H9 (cell line): ENCODE measurements around the gene C7orf57. TPM values are rescaled to one million over a fixed set of nuclear protein-coding genes. Genes with fewer than 3 reads are reported as not detected.

Experiments used
- DNase-seq: peaks from one replicate; pipeline ENCODE4 v3.0.0-alpha.2; 2017
- H2AFZ ChIP-seq: one replicate; pipeline ENCODE4 v1.6.1; 2013; ENCODE audit warnings: mild to moderate bottlenecking, low read length, control low read depth, moderate library complexity
- H2AK5ac ChIP-seq: 2 replicates; pipeline ENCODE4 v1.6.1; 2013; ENCODE audit warnings: low read length, control low read depth, mixed read lengths; ENCODE audit not compliant: insufficient read length
- H2BK120ac ChIP-seq: one replicate; pipeline ENCODE4 v1.6.1; 2013; ENCODE audit warnings: low read depth, mild to moderate bottlenecking, low read length, control low read depth, inconsistent platforms; ENCODE audit not compliant: poor library complexity, severe bottlenecking
- H2BK12ac ChIP-seq: 2 replicates; pipeline ENCODE4 v1.6.1; 2013; ENCODE audit warnings: low read length, control low read depth, mixed read lengths, low read depth; ENCODE audit not compliant: insufficient read length
- H2BK15ac ChIP-seq: 2 replicates; pipeline ENCODE4 v1.6.1; 2013; ENCODE audit warnings: low read depth, low read length, control low read depth
- H2BK20ac ChIP-seq: one replicate; pipeline ENCODE4 v1.6.1; 2013; ENCODE audit warnings: low read depth, mild to moderate bottlenecking, low read length, control low read depth, inconsistent platforms; ENCODE audit not compliant: poor library complexity, severe bottlenecking
- H2BK5ac ChIP-seq: 2 replicates; pipeline ENCODE4 v1.6.1; 2013; ENCODE audit warnings: low read length, control low read depth, mixed read lengths; ENCODE audit not compliant: insufficient read length
- H3K14ac ChIP-seq: 2 replicates; pipeline ENCODE4 v1.6.1; 2013; ENCODE audit warnings: low read length, control low read depth; ENCODE audit not compliant: insufficient read depth
- H3K18ac ChIP-seq: 2 replicates; pipeline ENCODE4 v1.6.1; 2013; ENCODE audit warnings: low read depth, mild to moderate bottlenecking, mixed read lengths, low read length, control low read depth; ENCODE audit not compliant: insufficient read length
- H3K23ac ChIP-seq: 2 replicates; pipeline ENCODE4 v1.6.1; 2013; ENCODE audit warnings: low read length, control low read depth, mixed read lengths, low read depth; ENCODE audit not compliant: insufficient read length
- H3K23me2 ChIP-seq: 2 replicates; pipeline ENCODE4 v1.6.1; 2013; ENCODE audit warnings: low read depth, mild to moderate bottlenecking, mixed read lengths, low read length, control low read depth; ENCODE audit not compliant: insufficient read length, poor library complexity, severe bottlenecking
- H3K27ac ChIP-seq: 2 replicates; pipeline ENCODE4 v1.5.1; 2013; ENCODE audit warnings: low read length, control low read depth, mixed read lengths, low read depth; ENCODE audit not compliant: insufficient read length
- H3K27me3 ChIP-seq: 2 replicates; pipeline ENCODE4 v1.6.1; 2013; ENCODE audit warnings: low read length, control low read depth, inconsistent platforms; ENCODE audit not compliant: insufficient read depth
- H3K4ac ChIP-seq: 2 replicates; pipeline ENCODE4 v1.6.1; 2013; ENCODE audit warnings: low read depth, mild to moderate bottlenecking, control low read depth, inconsistent platforms, low read length, moderate library complexity
- H3K4me1 ChIP-seq: 2 replicates; pipeline ENCODE4 v1.6.1; 2013; ENCODE audit warnings: low read length, control low read depth, inconsistent platforms; ENCODE audit not compliant: insufficient read depth
- H3K4me2 ChIP-seq: 2 replicates; pipeline ENCODE4 v1.6.1; 2013; ENCODE audit warnings: low read length, control low read depth, mixed read lengths; ENCODE audit not compliant: insufficient read length, insufficient read depth
- H3K56ac ChIP-seq: 2 replicates; pipeline ENCODE4 v1.6.1; 2013; ENCODE audit warnings: low read depth, mild to moderate bottlenecking, mixed read lengths, low read length, control low read depth; ENCODE audit not compliant: insufficient read length
- H3K79me1 ChIP-seq: 2 replicates; pipeline ENCODE4 v1.6.1; 2013; ENCODE audit warnings: low read depth, mild to moderate bottlenecking, moderate library complexity, low read length, control low read depth, inconsistent platforms; ENCODE audit not compliant: insufficient read depth, poor library complexity, severe bottlenecking
- H3K79me2 ChIP-seq: 2 replicates; pipeline ENCODE4 v1.6.1; 2013; ENCODE audit warnings: low read length, control low read depth, inconsistent platforms; ENCODE audit not compliant: insufficient read depth
- H3K9ac ChIP-seq: 2 replicates; pipeline ENCODE4 v1.6.1; 2013; ENCODE audit warnings: low read length, control low read depth, mixed read lengths; ENCODE audit not compliant: insufficient read length; ENCODE audit errors: extremely low read depth
- H3K9me3 ChIP-seq: one replicate; pipeline ENCODE4 v1.6.1; 2013; ENCODE audit warnings: low read depth, low read length, inconsistent platforms; ENCODE audit not compliant: control insufficient read depth
- H3T11ph ChIP-seq: one replicate; pipeline ENCODE4 v1.6.1; 2013; ENCODE audit warnings: mild to moderate bottlenecking, low read length, control low read depth, inconsistent platforms
- H4K20me1 ChIP-seq: one replicate; pipeline ENCODE4 v1.6.1; 2013; ENCODE audit not compliant: control insufficient read depth, insufficient read length, insufficient read depth
- H4K5ac ChIP-seq: 2 replicates; pipeline ENCODE4 v1.6.1; 2013; ENCODE audit warnings: low read depth, mild to moderate bottlenecking, mixed read lengths, low read length, control low read depth; ENCODE audit not compliant: insufficient read length
- H4K8ac ChIP-seq: replicated peaks from 2 replicates; pipeline ENCODE4 v1.6.1; 2013; ENCODE audit warnings: low read length, control low read depth, mixed read lengths, low read depth; ENCODE audit not compliant: insufficient read length
- H4K91ac ChIP-seq: 2 replicates; pipeline ENCODE4 v1.6.1; 2013; ENCODE audit warnings: low read depth, mild to moderate bottlenecking, moderate library complexity, mixed read lengths, low read length, control low read depth; ENCODE audit not compliant: insufficient read length
- H3K27ac Mint-ChIP-seq, 3 experiments: 2 replicates in 2 of 3; 3 replicates in 1 of 3; pipeline ENCODE4 v1.8.0; 2020 to 2021; ENCODE audit warnings: mixed read lengths in 3 of 3, mild to moderate bottlenecking in 1 of 3, moderate library complexity in 1 of 3
- H3K27me3 Mint-ChIP-seq: 2 replicates; pipeline ENCODE4 v1.8.0; 2021; ENCODE audit warnings: low read depth, mild to moderate bottlenecking, moderate library complexity, mixed read lengths
- H3K36me3 Mint-ChIP-seq, 3 experiments: 2 replicates in 2 of 3; 3 replicates in 1 of 3; pipeline ENCODE4 v1.8.0; 2020 to 2021; ENCODE audit warnings: low read depth in 3 of 3, mixed read lengths in 3 of 3; ENCODE audit not compliant: insufficient read depth in 1 of 3
- H3K4me1 Mint-ChIP-seq, 2 experiments: 2 replicates each; pipeline ENCODE4 v1.8.0; 2020; ENCODE audit warnings: mixed read lengths in 2 of 2
- H3K4me3 Mint-ChIP-seq, 2 experiments: 2 replicates in 1 of 2; 3 replicates in 1 of 2; pipeline ENCODE4 v1.8.0; 2020 to 2021; ENCODE audit warnings: mild to moderate bottlenecking in 2 of 2, mixed read lengths in 2 of 2, moderate library complexity in 1 of 2
- H3K9me3 Mint-ChIP-seq, 2 experiments: 2 replicates in 1 of 2; 3 replicates in 1 of 2; pipeline ENCODE4 v1.8.0; 2020; ENCODE audit warnings: mild to moderate bottlenecking in 2 of 2, mixed read lengths in 2 of 2, moderate library complexity in 1 of 2
- WGBS: extraction: QIAGEN DNeasy Blood & Tissue Kit; methylation state at CpG from one replicate; pipeline ENCODE4 v1.1.7; 2013; ENCODE audit warnings: missing lambda C conversion rate, low lambda C conversion rate, mixed read lengths; ENCODE audit not compliant: insufficient read length; ENCODE audit errors: extremely low coverage; 5-methylcytosine and 5-hydroxymethylcytosine counted together
- total RNA-seq: library from RNA; stranded (reverse); gene quantifications from 2 replicates; pipeline ENCODE4 v1.2.1, GENCODE V29; 2021
- TF ChIP-seq, protein P1 (sequence below): fragments of 200-600 bp; sonication (generic); conservative IDR thresholded peaks from 3 replicates; pipeline ENCODE4 v1.8.0; 2021; ENCODE audit warnings: antibody characterized with exemption, mild to moderate bottlenecking

The C7orf57 gene
- total RNA-seq, 1 experiment from 2014 or later = not detected

DNA sequence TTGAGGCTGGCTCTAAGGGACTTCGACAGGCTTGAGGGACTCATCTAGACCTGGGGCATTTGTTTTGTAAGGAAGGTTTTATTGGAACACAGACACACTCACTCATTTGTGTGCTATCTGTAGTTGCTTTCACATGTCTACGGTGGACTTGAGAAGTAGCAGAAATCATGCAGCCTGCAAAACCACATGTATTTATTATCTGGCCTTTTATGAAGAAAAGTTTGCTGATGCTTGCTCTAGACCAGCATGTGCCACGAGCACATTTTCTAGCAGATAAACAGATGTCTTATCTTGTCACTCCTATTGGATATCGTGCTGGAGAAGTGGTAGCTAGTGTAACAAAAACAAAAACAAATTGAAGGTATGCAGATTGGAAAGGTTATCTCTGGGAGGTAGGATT, 63.5 kb downstream of the C7orf57 start:
- Mint-ChIP-seq H3K9me3 (no peaks in the 10 kb centered on the region), H3K36me3 (peaks cover 32 to 78% (median 74%) of the 10 kb centered on the region in 3 experiments; a peak in 6 of 7 replicates), H3K4me1 (no peaks in the 10 kb centered on the region), H3K27ac (no peak overlapping the region), H3K4me3 (no peak overlapping the region), H3K27me3 (no peaks in the 10 kb centered on the region)
- WGBS = no CpG with 5 or more reads among the region's 4 CpGs
- Histone ChIP-seq H2AFZ (no peak overlapping the region), H3K9ac (no peak overlapping the region), H3K14ac (no peak overlapping the region), H3K4me2 (no peak overlapping the region), H3K79me1 (no peaks in the 10 kb centered on the region), H2BK15ac (no peak overlapping the region), H3K4me1 (no peaks in the 10 kb centered on the region), H3K4ac (no peak overlapping the region), H3K56ac (no peak overlapping the region), H2BK120ac (no peak overlapping the region), H2BK12ac (no peak overlapping the region), H2AK5ac (no peak overlapping the region), H4K91ac (no peak overlapping the region), H3K23ac (no peak overlapping the region), H3K23me2 (no peaks in the 10 kb centered on the region), H3K18ac (no peak overlapping the region), H3K79me2 (no peaks in the 10 kb centered on the region), H3K27ac (no peak overlapping the region), H3K27me3 (no peaks in the 10 kb centered on the region), H2BK5ac (no peak overlapping the region), H4K20me1 (no peaks in the 10 kb centered on the region), H3T11ph (no peak overlapping the region), H3K9me3 (no peaks in the 10 kb centered on the region), H2BK20ac (no peak overlapping the region), H4K5ac (no peak overlapping the region), H4K8ac (no peak overlapping the region)
- DNase-seq = no peak
- TF ChIP-seq, protein P1, sequence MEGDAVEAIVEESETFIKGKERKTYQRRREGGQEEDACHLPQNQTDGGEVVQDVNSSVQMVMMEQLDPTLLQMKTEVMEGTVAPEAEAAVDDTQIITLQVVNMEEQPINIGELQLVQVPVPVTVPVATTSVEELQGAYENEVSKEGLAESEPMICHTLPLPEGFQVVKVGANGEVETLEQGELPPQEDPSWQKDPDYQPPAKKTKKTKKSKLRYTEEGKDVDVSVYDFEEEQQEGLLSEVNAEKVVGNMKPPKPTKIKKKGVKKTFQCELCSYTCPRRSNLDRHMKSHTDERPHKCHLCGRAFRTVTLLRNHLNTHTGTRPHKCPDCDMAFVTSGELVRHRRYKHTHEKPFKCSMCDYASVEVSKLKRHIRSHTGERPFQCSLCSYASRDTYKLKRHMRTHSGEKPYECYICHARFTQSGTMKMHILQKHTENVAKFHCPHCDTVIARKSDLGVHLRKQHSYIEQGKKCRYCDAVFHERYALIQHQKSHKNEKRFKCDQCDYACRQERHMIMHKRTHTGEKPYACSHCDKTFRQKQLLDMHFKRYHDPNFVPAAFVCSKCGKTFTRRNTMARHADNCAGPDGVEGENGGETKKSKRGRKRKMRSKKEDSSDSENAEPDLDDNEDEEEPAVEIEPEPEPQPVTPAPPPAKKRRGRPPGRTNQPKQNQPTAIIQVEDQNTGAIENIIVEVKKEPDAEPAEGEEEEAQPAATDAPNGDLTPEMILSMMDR = no peak
